Measurements from ENCODE around the gene EFHC2.

EFHC2 gene

GRCh38 chrX:44239036-44239435, 104.4 kb downstream of the EFHC2 start:
- ATAC-seq = no peak
- TF ChIP-seq, protein P1, sequence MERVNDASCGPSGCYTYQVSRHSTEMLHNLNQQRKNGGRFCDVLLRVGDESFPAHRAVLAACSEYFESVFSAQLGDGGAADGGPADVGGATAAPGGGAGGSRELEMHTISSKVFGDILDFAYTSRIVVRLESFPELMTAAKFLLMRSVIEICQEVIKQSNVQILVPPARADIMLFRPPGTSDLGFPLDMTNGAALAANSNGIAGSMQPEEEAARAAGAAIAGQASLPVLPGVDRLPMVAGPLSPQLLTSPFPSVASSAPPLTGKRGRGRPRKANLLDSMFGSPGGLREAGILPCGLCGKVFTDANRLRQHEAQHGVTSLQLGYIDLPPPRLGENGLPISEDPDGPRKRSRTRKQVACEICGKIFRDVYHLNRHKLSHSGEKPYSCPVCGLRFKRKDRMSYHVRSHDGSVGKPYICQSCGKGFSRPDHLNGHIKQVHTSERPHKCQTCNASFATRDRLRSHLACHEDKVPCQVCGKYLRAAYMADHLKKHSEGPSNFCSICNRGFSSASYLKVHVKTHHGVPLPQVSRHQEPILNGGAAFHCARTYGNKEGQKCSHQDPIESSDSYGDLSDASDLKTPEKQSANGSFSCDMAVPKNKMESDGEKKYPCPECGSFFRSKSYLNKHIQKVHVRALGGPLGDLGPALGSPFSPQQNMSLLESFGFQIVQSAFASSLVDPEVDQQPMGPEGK (CRISPR knock-in tag; IDR thresholded peaks at IDR 0.05; ENCODE audit: borderline replicate concordance) = no peak
- TF ChIP-seq ESRRG (CRISPR knock-in tag; IDR thresholded peaks at IDR 0.05) = no peak
- TF ChIP-seq BACH2 (CRISPR knock-in tag; IDR thresholded peaks at IDR 0.05; ENCODE audit: borderline replicate concordance) = no peak

DNA sequence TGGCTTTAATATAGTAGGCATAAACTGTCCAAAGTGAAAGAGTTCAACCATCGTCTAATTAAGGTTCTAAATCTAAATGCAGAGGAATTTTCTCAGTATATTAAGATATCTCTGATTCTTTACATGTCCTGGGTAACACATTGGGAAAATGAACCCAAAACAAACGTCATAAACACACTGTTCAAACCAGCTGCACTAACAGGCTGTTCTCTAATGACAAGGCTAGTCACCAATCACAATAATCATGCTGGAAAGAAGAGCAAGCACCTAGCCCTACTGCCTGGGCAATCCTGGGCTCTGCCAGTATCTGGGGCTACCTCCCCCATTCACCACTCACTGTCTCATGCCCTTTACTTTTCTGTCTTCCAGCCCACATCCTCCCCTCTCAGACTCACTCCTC, 107.9 kb downstream of the EFHC2 start:
- no peak for ATAC-seq
- no peak for TF ChIP-seq ARNTL (CRISPR knock-in tag; IDR thresholded peaks at IDR 0.05; ENCODE audit: borderline replicate concordance, low read depth)
- no peak for TF ChIP-seq ZFP3 (CRISPR knock-in tag; IDR thresholded peaks at IDR 0.05)
- TF ChIP-seq ZC3H10 (CRISPR knock-in tag; IDR thresholded peaks at IDR 0.05) = no peak
- TF ChIP-seq, protein P2, sequence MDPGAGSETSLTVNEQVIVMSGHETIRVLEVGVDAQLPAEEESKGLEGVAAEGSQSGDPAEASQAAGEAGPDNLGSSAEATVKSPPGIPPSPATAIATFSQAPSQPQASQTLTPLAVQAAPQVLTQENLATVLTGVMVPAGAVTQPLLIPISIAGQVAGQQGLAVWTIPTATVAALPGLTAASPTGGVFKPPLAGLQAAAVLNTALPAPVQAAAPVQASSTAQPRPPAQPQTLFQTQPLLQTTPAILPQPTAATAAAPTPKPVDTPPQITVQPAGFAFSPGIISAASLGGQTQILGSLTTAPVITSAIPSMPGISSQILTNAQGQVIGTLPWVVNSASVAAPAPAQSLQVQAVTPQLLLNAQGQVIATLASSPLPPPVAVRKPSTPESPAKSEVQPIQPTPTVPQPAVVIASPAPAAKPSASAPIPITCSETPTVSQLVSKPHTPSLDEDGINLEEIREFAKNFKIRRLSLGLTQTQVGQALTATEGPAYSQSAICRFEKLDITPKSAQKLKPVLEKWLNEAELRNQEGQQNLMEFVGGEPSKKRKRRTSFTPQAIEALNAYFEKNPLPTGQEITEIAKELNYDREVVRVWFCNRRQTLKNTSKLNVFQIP (CRISPR knock-in tag; IDR thresholded peaks at IDR 0.05; ENCODE audit: borderline replicate concordance, low read depth) = no peak
- TF ChIP-seq ZNF8 (CRISPR knock-in tag; IDR thresholded peaks at IDR 0.05) = no peak
- TF ChIP-seq CSDC2 (CRISPR knock-in tag; IDR thresholded peaks at IDR 0.05) = no peak
- no peak for TF ChIP-seq ZNF70 (CRISPR knock-in tag; IDR thresholded peaks at IDR 0.05)
- TF ChIP-seq OSR1 (CRISPR knock-in tag; IDR thresholded peaks at IDR 0.05) = no peak
- TF ChIP-seq, protein P3, sequence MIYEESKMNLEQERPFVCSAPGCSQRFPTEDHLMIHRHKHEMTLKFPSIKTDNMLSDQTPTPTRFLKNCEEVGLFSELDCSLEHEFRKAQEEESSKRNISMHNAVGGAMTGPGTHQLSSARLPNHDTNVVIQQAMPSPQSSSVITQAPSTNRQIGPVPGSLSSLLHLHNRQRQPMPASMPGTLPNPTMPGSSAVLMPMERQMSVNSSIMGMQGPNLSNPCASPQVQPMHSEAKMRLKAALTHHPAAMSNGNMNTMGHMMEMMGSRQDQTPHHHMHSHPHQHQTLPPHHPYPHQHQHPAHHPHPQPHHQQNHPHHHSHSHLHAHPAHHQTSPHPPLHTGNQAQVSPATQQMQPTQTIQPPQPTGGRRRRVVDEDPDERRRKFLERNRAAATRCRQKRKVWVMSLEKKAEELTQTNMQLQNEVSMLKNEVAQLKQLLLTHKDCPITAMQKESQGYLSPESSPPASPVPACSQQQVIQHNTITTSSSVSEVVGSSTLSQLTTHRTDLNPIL (CRISPR knock-in tag; IDR thresholded peaks at IDR 0.05; ENCODE audit: low read depth) = no peak
- TF ChIP-seq SNAI2 (CRISPR knock-in tag; IDR thresholded peaks at IDR 0.05) = no peak
- TF ChIP-seq TCF4 (CRISPR knock-in tag; IDR thresholded peaks at IDR 0.05; ENCODE audit: borderline replicate concordance) = no peak
- TF ChIP-seq, protein P4, sequence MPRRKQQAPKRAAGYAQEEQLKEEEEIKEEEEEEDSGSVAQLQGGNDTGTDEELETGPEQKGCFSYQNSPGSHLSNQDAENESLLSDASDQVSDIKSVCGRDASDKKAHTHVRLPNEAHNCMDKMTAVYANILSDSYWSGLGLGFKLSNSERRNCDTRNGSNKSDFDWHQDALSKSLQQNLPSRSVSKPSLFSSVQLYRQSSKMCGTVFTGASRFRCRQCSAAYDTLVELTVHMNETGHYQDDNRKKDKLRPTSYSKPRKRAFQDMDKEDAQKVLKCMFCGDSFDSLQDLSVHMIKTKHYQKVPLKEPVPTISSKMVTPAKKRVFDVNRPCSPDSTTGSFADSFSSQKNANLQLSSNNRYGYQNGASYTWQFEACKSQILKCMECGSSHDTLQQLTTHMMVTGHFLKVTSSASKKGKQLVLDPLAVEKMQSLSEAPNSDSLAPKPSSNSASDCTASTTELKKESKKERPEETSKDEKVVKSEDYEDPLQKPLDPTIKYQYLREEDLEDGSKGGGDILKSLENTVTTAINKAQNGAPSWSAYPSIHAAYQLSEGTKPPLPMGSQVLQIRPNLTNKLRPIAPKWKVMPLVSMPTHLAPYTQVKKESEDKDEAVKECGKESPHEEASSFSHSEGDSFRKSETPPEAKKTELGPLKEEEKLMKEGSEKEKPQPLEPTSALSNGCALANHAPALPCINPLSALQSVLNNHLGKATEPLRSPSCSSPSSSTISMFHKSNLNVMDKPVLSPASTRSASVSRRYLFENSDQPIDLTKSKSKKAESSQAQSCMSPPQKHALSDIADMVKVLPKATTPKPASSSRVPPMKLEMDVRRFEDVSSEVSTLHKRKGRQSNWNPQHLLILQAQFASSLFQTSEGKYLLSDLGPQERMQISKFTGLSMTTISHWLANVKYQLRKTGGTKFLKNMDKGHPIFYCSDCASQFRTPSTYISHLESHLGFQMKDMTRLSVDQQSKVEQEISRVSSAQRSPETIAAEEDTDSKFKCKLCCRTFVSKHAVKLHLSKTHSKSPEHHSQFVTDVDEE (CRISPR knock-in tag; IDR thresholded peaks at IDR 0.05) = no peak
- no peak for TF ChIP-seq ISL1 (CRISPR knock-in tag; IDR thresholded peaks at IDR 0.05)
- no peak for TF ChIP-seq TOX (CRISPR knock-in tag; IDR thresholded peaks at IDR 0.05; ENCODE audit: borderline replicate concordance)
- no peak for TF ChIP-seq ZFP30 (CRISPR knock-in tag; IDR thresholded peaks at IDR 0.05)
- no peak for TF ChIP-seq ESRRG (CRISPR knock-in tag; IDR thresholded peaks at IDR 0.05)
- no peak for TF ChIP-seq CSRNP3 (CRISPR knock-in tag; IDR thresholded peaks at IDR 0.05)
- TF ChIP-seq, protein P1 (CRISPR knock-in tag; IDR thresholded peaks at IDR 0.05; ENCODE audit: borderline replicate concordance) = no peak
- TF ChIP-seq GLIS3 (CRISPR knock-in tag; IDR thresholded peaks at IDR 0.05) = no peak

DNA sequence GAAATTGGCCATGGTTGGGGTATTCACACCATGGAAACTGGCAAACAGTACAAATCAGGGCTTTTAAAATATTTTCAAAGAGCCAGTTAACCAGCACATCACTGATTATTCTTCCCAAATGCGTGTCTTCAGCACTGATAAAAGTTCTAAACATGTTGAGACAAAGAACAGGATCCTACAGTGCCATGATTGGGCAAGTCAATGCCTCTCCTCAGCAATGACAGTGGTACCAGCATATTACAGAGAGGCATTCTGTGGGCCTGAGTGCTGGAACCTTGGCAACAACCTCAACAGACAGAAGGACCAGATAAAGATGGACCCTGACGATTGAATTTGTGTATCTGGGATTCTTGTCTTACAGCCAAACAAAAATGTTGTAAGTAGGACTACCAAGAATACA, 108.9 kb downstream of the EFHC2 start:
- TF ChIP-seq BACH2 (CRISPR knock-in tag; IDR thresholded peaks at IDR 0.05; ENCODE audit: borderline replicate concordance) = no peak
- no peak for TF ChIP-seq PPARA (CRISPR knock-in tag; IDR thresholded peaks at IDR 0.05; ENCODE audit: borderline replicate concordance)
- no peak for TF ChIP-seq OSR1 (CRISPR knock-in tag; IDR thresholded peaks at IDR 0.05)
- no peak for TF ChIP-seq ZNF8 (CRISPR knock-in tag; IDR thresholded peaks at IDR 0.05)
- no peak for TF ChIP-seq ESRRG (CRISPR knock-in tag; IDR thresholded peaks at IDR 0.05)
- TF ChIP-seq RARB (CRISPR knock-in tag; IDR thresholded peaks at IDR 0.05) = no peak
- TF ChIP-seq, protein P1 (CRISPR knock-in tag; IDR thresholded peaks at IDR 0.05; ENCODE audit: borderline replicate concordance) = no peak
- TF ChIP-seq, protein P3 (CRISPR knock-in tag; IDR thresholded peaks at IDR 0.05; ENCODE audit: low read depth) = no peak
- no peak for TF ChIP-seq ARNTL (CRISPR knock-in tag; IDR thresholded peaks at IDR 0.05; ENCODE audit: borderline replicate concordance, low read depth)
- ATAC-seq = no peak
